GM19328 (cell line): ENCODE measurements around the gene NECAP2.
"Not testable (repeated sequence)": the region's sequence is repeated elsewhere in the genome, so short reads cannot be mapped to it uniquely, and the experiment has no call there.

ENCODE experiments used
- ATAC-seq: cut with Tn5 transposase; IDR thresholded peaks from one replicate; pipeline ENCODE4 v1.9.1; 2021; ENCODE audit warnings: mild to moderate bottlenecking, moderate library complexity; ENCODE audit not compliant: unreplicated experiment

NECAP2 gene

GRCh38 chr1:16425125-16426025 is 15.1 kb upstream of the NECAP2 start:
- no peak for ATAC-seq

GRCh38 chr1:16430606-16431005 is 9.9 kb upstream of the NECAP2 start:
- ATAC-seq: no peak

GRCh38 chr1:16433030-16433429 is 7.5 kb upstream of the NECAP2 start:
- no peak for ATAC-seq

- ATAC-seq: no peak
These were observed 6.5 kb upstream of the NECAP2 start for GRCh38 chr1:16434007-16434406.

GRCh38 chr1:16434501-16434900 is 6.0 kb upstream of the NECAP2 start:
- no peak for ATAC-seq

- no peak for ATAC-seq
These were observed 3.5 kb upstream of the NECAP2 start, which contains the start of gene SPATA21 for GRCh38 chr1:16436946-16437474. SPATA21 (minus strand) TSS chr1:16437424; CDS start chr1:16431371, 6,053 bp downstream.

- ATAC-seq: no peak
These were observed 2.0 kb upstream of the NECAP2 start for GRCh38 chr1:16438516-16438915.

GRCh38 chr1:16438924-16439323 is 1.6 kb upstream of the NECAP2 start:
- ATAC-seq: no peak

- ATAC-seq: peak; percentile 24
These were observed 424 bp upstream of the NECAP2 start for GRCh38 chr1:16440131-16440469.

GRCh38 chr1:16441282-16441665 is 750 bp downstream of the NECAP2 start:
- ATAC-seq: no peak

GRCh38 chr1:16442265-16442664 is 1.7 kb downstream of the NECAP2 start:
- no peak for ATAC-seq

- no peak for ATAC-seq
These were observed 2.4 kb downstream of the NECAP2 start for GRCh38 chr1:16442941-16443340.

GRCh38 chr1:16443975-16444770 is 3.6 kb downstream of the NECAP2 start:
- no peak for ATAC-seq

GRCh38 chr1:16445052-16445451 is 4.5 kb downstream of the NECAP2 start:
- ATAC-seq: no peak

- no peak for ATAC-seq
These were observed 5.6 kb downstream of the NECAP2 start for GRCh38 chr1:16446116-16446515.

- ATAC-seq: no peak
These were observed 7.1 kb downstream of the NECAP2 start for GRCh38 chr1:16447641-16448040.

- ATAC-seq: no peak
These were observed 8.5 kb downstream of the NECAP2 start for GRCh38 chr1:16449065-16449464.

GRCh38 chr1:16449666-16450065 is 9.1 kb downstream of the NECAP2 start:
- ATAC-seq: no peak

- no peak for ATAC-seq
These were observed 10.4 kb downstream of the NECAP2 start for GRCh38 chr1:16450863-16451481.

GRCh38 chr1:16451841-16452528 is 11.5 kb downstream of the NECAP2 start:
- ATAC-seq: no peak

GRCh38 chr1:16454909-16455308 is 14.4 kb downstream of the NECAP2 start:
- ATAC-seq: not testable (repeated sequence)
